ENCODE results near the gene REPS1.

REPS1 gene

GRCh38 chr6:138981416-138981815, 6.6 kb downstream of the REPS1 start:
- Histone ChIP-seq H3K4me1 (ENCODE audit: control insufficient read depth, insufficient read depth, low read length, unreplicated experiment) (peaks cover 49% of the 10 kb centered on the region), H3K27ac (ENCODE audit: low read depth, low read length) (no peak overlapping the region), H3K79me2 (ENCODE audit: control insufficient read depth, insufficient read depth, low read length, unreplicated experiment) (peaks cover 96% of the 10 kb centered on the region)

GRCh38 chr6:138979813-138980668, 8.0 kb downstream of the REPS1 start:
- H3K4me1 ChIP-seq (ENCODE audit: control insufficient read depth, insufficient read depth, low read length, unreplicated experiment): peaks cover 37% of the 10 kb centered on the region
- H3K27me3 ChIP-seq (ENCODE audit: insufficient read depth, low read length): no peaks in the 10 kb centered on the region
- peak overlapping the region; percentile 34 for H3K27ac ChIP-seq (ENCODE audit: low read depth, low read length)
- H3K4me3 ChIP-seq (ENCODE audit: low read depth, low read length): no peak overlapping the region
- no peak overlapping the region for H2AFZ ChIP-seq (ENCODE audit: low read length, unreplicated experiment)
- H3K79me2 ChIP-seq (ENCODE audit: control insufficient read depth, insufficient read depth, low read length, unreplicated experiment): peaks cover 96% of the 10 kb centered on the region
- no peaks in the 10 kb centered on the region for H3K36me3 ChIP-seq (ENCODE audit: insufficient read depth, low read length)

More at GRCh38 chr6:138981416-138981815, 6.6 kb downstream of the REPS1 start:
- Histone ChIP-seq H3K27me3 (ENCODE audit: insufficient read depth, low read length) (no peaks in the 10 kb centered on the region), H3K36me3 (ENCODE audit: insufficient read depth, low read length) (no peaks in the 10 kb centered on the region), H3K4me3 (ENCODE audit: low read depth, low read length) (no peak overlapping the region), H2AFZ (ENCODE audit: low read length, unreplicated experiment) (no peak overlapping the region)

GRCh38 chr6:138979365-138979764, 8.7 kb downstream of the REPS1 start:
- no peak overlapping the region for H2AFZ ChIP-seq (ENCODE audit: low read length, unreplicated experiment)

GRCh38 chr6:138978229-138978628, 9.8 kb downstream of the REPS1 start:
- H3K4me1 ChIP-seq (ENCODE audit: control insufficient read depth, insufficient read depth, low read length, unreplicated experiment): peaks cover 44% of the 10 kb centered on the region
- no peaks in the 10 kb centered on the region for H3K27me3 ChIP-seq (ENCODE audit: insufficient read depth, low read length)
- H3K27ac ChIP-seq (ENCODE audit: low read depth, low read length): no peak overlapping the region
- peaks cover 95% of the 10 kb centered on the region for H3K79me2 ChIP-seq (ENCODE audit: control insufficient read depth, insufficient read depth, low read length, unreplicated experiment)
- H3K36me3 ChIP-seq (ENCODE audit: insufficient read depth, low read length): no peaks in the 10 kb centered on the region
- no peak overlapping the region for H2AFZ ChIP-seq (ENCODE audit: low read length, unreplicated experiment)
- no peak overlapping the region for H3K4me3 ChIP-seq (ENCODE audit: low read depth, low read length)

More at GRCh38 chr6:138979365-138979764, 8.7 kb downstream of the REPS1 start:
- no peaks in the 10 kb centered on the region for H3K27me3 ChIP-seq (ENCODE audit: insufficient read depth, low read length)
- peaks cover 37% of the 10 kb centered on the region for H3K4me1 ChIP-seq (ENCODE audit: control insufficient read depth, insufficient read depth, low read length, unreplicated experiment)
- H3K79me2 ChIP-seq (ENCODE audit: control insufficient read depth, insufficient read depth, low read length, unreplicated experiment): peaks cover 96% of the 10 kb centered on the region
- H3K4me3 ChIP-seq (ENCODE audit: low read depth, low read length): no peak overlapping the region
- no peaks in the 10 kb centered on the region for H3K36me3 ChIP-seq (ENCODE audit: insufficient read depth, low read length)
- H3K27ac ChIP-seq (ENCODE audit: low read depth, low read length): peak overlapping the region; percentile 34

GRCh38 chr6:138977646-138978167, 10.3 kb downstream of the REPS1 start:
- Histone ChIP-seq H3K4me1 (ENCODE audit: control insufficient read depth, insufficient read depth, low read length, unreplicated experiment) (peaks cover 46% of the 10 kb centered on the region), H3K36me3 (ENCODE audit: insufficient read depth, low read length) (no peaks in the 10 kb centered on the region), H3K27me3 (ENCODE audit: insufficient read depth, low read length) (no peaks in the 10 kb centered on the region), H2AFZ (ENCODE audit: low read length, unreplicated experiment) (no peak overlapping the region), H3K4me3 (ENCODE audit: low read depth, low read length) (no peak overlapping the region), H3K79me2 (ENCODE audit: control insufficient read depth, insufficient read depth, low read length, unreplicated experiment) (peaks cover 95% of the 10 kb centered on the region), H3K27ac (ENCODE audit: low read depth, low read length) (no peak overlapping the region)

GRCh38 chr6:138977242-138977641, 10.8 kb downstream of the REPS1 start:
- Histone ChIP-seq H3K27ac (ENCODE audit: low read depth, low read length) (no peak overlapping the region), H3K4me1 (ENCODE audit: control insufficient read depth, insufficient read depth, low read length, unreplicated experiment) (peaks cover 46% of the 10 kb centered on the region), H3K79me2 (ENCODE audit: control insufficient read depth, insufficient read depth, low read length, unreplicated experiment) (peaks cover 95% of the 10 kb centered on the region), H3K27me3 (ENCODE audit: insufficient read depth, low read length) (no peaks in the 10 kb centered on the region), H3K4me3 (ENCODE audit: low read depth, low read length) (no peak overlapping the region), H3K36me3 (ENCODE audit: insufficient read depth, low read length) (no peaks in the 10 kb centered on the region), H2AFZ (ENCODE audit: low read length, unreplicated experiment) (no peak overlapping the region)

GRCh38 chr6:138975815-138976214, 12.2 kb downstream of the REPS1 start:
- H2AFZ ChIP-seq (ENCODE audit: low read length, unreplicated experiment): no peak overlapping the region
- H3K27me3 ChIP-seq (ENCODE audit: insufficient read depth, low read length): no peaks in the 10 kb centered on the region
- no peaks in the 10 kb centered on the region for H3K36me3 ChIP-seq (ENCODE audit: insufficient read depth, low read length)
- no peak overlapping the region for H3K4me3 ChIP-seq (ENCODE audit: low read depth, low read length)
- no peak overlapping the region for H3K27ac ChIP-seq (ENCODE audit: low read depth, low read length)
- H3K4me1 ChIP-seq (ENCODE audit: control insufficient read depth, insufficient read depth, low read length, unreplicated experiment): peaks cover 51% of the 10 kb centered on the region
- peaks cover 85% of the 10 kb centered on the region for H3K79me2 ChIP-seq (ENCODE audit: control insufficient read depth, insufficient read depth, low read length, unreplicated experiment)

GRCh38 chr6:138973466-138974153, 14.4 kb downstream of the REPS1 start:
- H3K4me3 ChIP-seq (ENCODE audit: low read depth, low read length): peak overlapping the region; percentile 54

GRCh38 chr6:138972226-138972665, 15.8 kb downstream of the REPS1 start:
- Histone ChIP-seq H2AFZ (ENCODE audit: low read length, unreplicated experiment) (no peak overlapping the region), H3K79me2 (ENCODE audit: control insufficient read depth, insufficient read depth, low read length, unreplicated experiment) (peaks cover 76% of the 10 kb centered on the region), H3K27ac (ENCODE audit: low read depth, low read length) (peak overlapping the region; percentile 99), H3K36me3 (ENCODE audit: insufficient read depth, low read length) (no peaks in the 10 kb centered on the region), H3K4me1 (ENCODE audit: control insufficient read depth, insufficient read depth, low read length, unreplicated experiment) (peaks cover 73% of the 10 kb centered on the region), H3K27me3 (ENCODE audit: insufficient read depth, low read length) (no peaks in the 10 kb centered on the region), H3K4me3 (ENCODE audit: low read depth, low read length) (peak overlapping the region; percentile 57)

More at GRCh38 chr6:138973466-138974153, 14.4 kb downstream of the REPS1 start:
- Histone ChIP-seq H3K36me3 (ENCODE audit: insufficient read depth, low read length) (no peaks in the 10 kb centered on the region), H3K79me2 (ENCODE audit: control insufficient read depth, insufficient read depth, low read length, unreplicated experiment) (peaks cover 73% of the 10 kb centered on the region), H3K4me1 (ENCODE audit: control insufficient read depth, insufficient read depth, low read length, unreplicated experiment) (peaks cover 60% of the 10 kb centered on the region), H3K27ac (ENCODE audit: low read depth, low read length) (peak overlapping the region; percentile 99), H3K27me3 (ENCODE audit: insufficient read depth, low read length) (no peaks in the 10 kb centered on the region), H2AFZ (ENCODE audit: low read length, unreplicated experiment) (no peak overlapping the region)

- no peak overlapping the region for H2AFZ ChIP-seq (ENCODE audit: low read length, unreplicated experiment)
- H3K79me2 ChIP-seq (ENCODE audit: control insufficient read depth, insufficient read depth, low read length, unreplicated experiment): peaks cover 76% of the 10 kb centered on the region
- H3K27ac ChIP-seq (ENCODE audit: low read depth, low read length): peak overlapping the region; percentile 99
- H3K36me3 ChIP-seq (ENCODE audit: insufficient read depth, low read length): no peaks in the 10 kb centered on the region
- H3K27me3 ChIP-seq (ENCODE audit: insufficient read depth, low read length): no peaks in the 10 kb centered on the region
- H3K4me1 ChIP-seq (ENCODE audit: control insufficient read depth, insufficient read depth, low read length, unreplicated experiment): peaks cover 74% of the 10 kb centered on the region
- H3K4me3 ChIP-seq (ENCODE audit: low read depth, low read length): peak overlapping the region; percentile 57
Observed at GRCh38 chr6:138971601-138972000, 16.5 kb downstream of the REPS1 start.
